ENCODE data around the gene PACRG.

Gene PACRG

GRCh38 chr6:163137398-163137881 is 409.7 kb downstream of the PACRG start:
- DNase-seq (ENCODE audit: low spot score), result no peak

GRCh38 chr6:163146036-163146435 is 418.3 kb downstream of the PACRG start:
- DNase-seq (ENCODE audit: low spot score), result no peak

- DNase-seq (ENCODE audit: low spot score), result no peak
Measured at GRCh38 chr6:163147994-163148393, 420.2 kb downstream of the PACRG start.

- DNase-seq (ENCODE audit: low spot score), result no peak
Measured at GRCh38 chr6:163148451-163149278, 420.9 kb downstream of the PACRG start.

GRCh38 chr6:163149279-163149848 is 421.6 kb downstream of the PACRG start:
- DNase-seq (ENCODE audit: low spot score), result no peak

- DNase-seq (ENCODE audit: low spot score), result no peak
Measured at GRCh38 chr6:163151212-163151611, 423.4 kb downstream of the PACRG start.

GRCh38 chr6:163152701-163153100 is 424.9 kb downstream of the PACRG start:
- no peak for DNase-seq (ENCODE audit: low spot score)

- DNase-seq (ENCODE audit: low spot score), result no peak
Measured at GRCh38 chr6:163159110-163159509, 431.3 kb downstream of the PACRG start.

GRCh38 chr6:163159689-163160088 is 431.9 kb downstream of the PACRG start:
- DNase-seq (ENCODE audit: low spot score), result no peak

GRCh38 chr6:163162007-163162873 is 434.5 kb downstream of the PACRG start:
- no peak for DNase-seq (ENCODE audit: low spot score)

- no peak for DNase-seq (ENCODE audit: low spot score)
Measured at GRCh38 chr6:163162874-163163213, 435.1 kb downstream of the PACRG start.

- DNase-seq (ENCODE audit: low spot score), result no peak
Measured at GRCh38 chr6:163164175-163164900, 436.6 kb downstream of the PACRG start.

GRCh38 chr6:163165155-163165910 is 437.6 kb downstream of the PACRG start:
- DNase-seq (ENCODE audit: low spot score), result no peak

- DNase-seq (ENCODE audit: low spot score), result no peak
Measured at GRCh38 chr6:163165922-163166321, 438.1 kb downstream of the PACRG start.

GRCh38 chr6:163166507-163166906 is 438.7 kb downstream of the PACRG start:
- DNase-seq (ENCODE audit: low spot score), result no peak

- no peak for DNase-seq (ENCODE audit: low spot score)
Measured at GRCh38 chr6:163169521-163169920, 441.7 kb downstream of the PACRG start.

- DNase-seq (ENCODE audit: low spot score), result no peak
Measured at GRCh38 chr6:163170294-163170883, 442.6 kb downstream of the PACRG start.

- no peak for DNase-seq (ENCODE audit: low spot score)
Measured at GRCh38 chr6:163173741-163174140, 446.0 kb downstream of the PACRG start.

GRCh38 chr6:163175301-163175700 is 447.5 kb downstream of the PACRG start:
- no peak for DNase-seq (ENCODE audit: low spot score)

GRCh38 chr6:163176097-163176496 is 448.3 kb downstream of the PACRG start:
- DNase-seq (ENCODE audit: low spot score), result no peak

GRCh38 chr6:163177007-163177406 is 449.2 kb downstream of the PACRG start:
- no peak for DNase-seq (ENCODE audit: low spot score)

Data from ecto neural progenitor cell (in vitro differentiated cells).